CD4-positive, CD25-positive, alpha-beta regulatory T cell (primary cell): ENCODE measurements around the gene BTBD16. TPM values are rescaled to one million over a fixed set of nuclear protein-coding genes. Genes with fewer than 3 reads are reported as not detected.

Source experiments
- ATAC-seq, 2 donors: fragments of 150-1000 bp; cut with Tn5 transposase; one replicate each; pipeline ENCODE4 v1.10.0; 2021; ENCODE audit warnings: low read depth in 2 of 2, moderate number of reproducible peaks in 2 of 2, moderate library complexity in 1 of 2
- DNase-seq, 3 donors: peaks; one replicate each; pipeline versions ENCODE4 v3.0.0 to v3.0.0-alpha.2; 2012 to 2022; ENCODE audit warnings: mixed read lengths in 1 of 3
- H3K27ac ChIP-seq: one replicate; pipeline ENCODE4 v1.7.0; 2013; ENCODE audit warnings: mild to moderate bottlenecking, low read length; ENCODE audit not compliant: insufficient read depth, poor library complexity, severe bottlenecking
- H3K27me3 ChIP-seq: one replicate; pipeline ENCODE4 v1.7.0; 2013; ENCODE audit warnings: low read length; ENCODE audit not compliant: control insufficient read depth, insufficient read depth
- H3K36me3 ChIP-seq: one replicate; pipeline ENCODE4 v1.7.0; 2013; ENCODE audit warnings: mild to moderate bottlenecking, low read length, moderate library complexity; ENCODE audit not compliant: control insufficient read depth, insufficient read depth
- H3K4me1 ChIP-seq: 2 replicates; pipeline ENCODE4 v1.7.0; 2013; ENCODE audit warnings: mild to moderate bottlenecking, low read length; ENCODE audit not compliant: insufficient read depth, control insufficient read depth, poor library complexity, severe bottlenecking
- H3K4me3 ChIP-seq: one replicate; pipeline ENCODE4 v1.7.0; 2013; ENCODE audit warnings: low read depth, mild to moderate bottlenecking, low read length, moderate library complexity
- H3K9me3 ChIP-seq, 2 experiments: 1 replicate in 1 of 2; 2 replicates in 1 of 2; pipeline ENCODE4 v1.7.0; 2013; ENCODE audit warnings: low read length in 2 of 2, mild to moderate bottlenecking in 1 of 2, moderate library complexity in 1 of 2; ENCODE audit not compliant: control insufficient read depth in 2 of 2
- H3K27ac Mint-ChIP-seq, 3 donors: one replicate each; pipeline ENCODE4 v1.8.0; 2020 to 2022; ENCODE audit warnings: mild to moderate bottlenecking in 3 of 3, mixed read lengths in 3 of 3, moderate library complexity in 2 of 3
- H3K27me3 Mint-ChIP-seq: one replicate; pipeline ENCODE4 v1.8.0; 2022; ENCODE audit warnings: mild to moderate bottlenecking, mixed read lengths
- H3K36me3 Mint-ChIP-seq: one replicate; pipeline ENCODE4 v1.8.0; 2020; ENCODE audit warnings: mixed read lengths
- H3K4me1 Mint-ChIP-seq, 4 donors: one replicate each; pipeline ENCODE4 v1.8.0; 2020 to 2022; ENCODE audit warnings: mixed read lengths in 4 of 4, mild to moderate bottlenecking in 1 of 4
- H3K4me3 Mint-ChIP-seq, 4 donors: one replicate each; pipeline ENCODE4 v1.8.0; 2020 to 2022; ENCODE audit warnings: mild to moderate bottlenecking in 4 of 4, mixed read lengths in 4 of 4, moderate library complexity in 3 of 4
- H3K9me3 Mint-ChIP-seq, 7 donors: one replicate each; pipeline ENCODE4 v1.8.0; 2020 to 2022; ENCODE audit warnings: mixed read lengths in 7 of 7, mild to moderate bottlenecking in 3 of 7, moderate library complexity in 2 of 7
- polyA plus RNA-seq, 4 donors: library from polyadenylated mRNA; unstranded; fragments of 300-500 nt; fragmentation: Illumina TruSeq; gene quantifications; one replicate each; pipeline ENCODE4 v1.2.3, GENCODE V29; 2021
- total RNA-seq: library from RNA; stranded (reverse); gene quantifications from one replicate; pipeline ENCODE4 v1.2.3, GENCODE V29; 2022

BTBD16 gene
- total and polyA plus RNA-seq, 5 donors from 2014 or later, result 0.12 to 0.15 TPM; not detected in 3

GRCh38 chr10:122363722-122364463, 92.8 kb downstream of the BTBD16 start:
- H3K4me1 Mint-ChIP-seq, result peaks cover 0 to 5% (median 0%) of the 10 kb centered on the region in 4 donors
- peaks cover 0 to 3% (median 0%) of the 10 kb centered on the region in 7 donors for H3K9me3 Mint-ChIP-seq
- H3K4me3 Mint-ChIP-seq, result no peak overlapping the region
- peak overlapping the region in 1 of 3 donors; percentile 77 for H3K27ac Mint-ChIP-seq
- Histone ChIP-seq H3K27me3 (peaks cover 9% of the 10 kb centered on the region), H3K36me3 (no peaks in the 10 kb centered on the region), H3K27ac (no peak overlapping the region), H3K4me1 (no peaks in the 10 kb centered on the region), H3K9me3 (no peaks in the 10 kb centered on the region), H3K4me3 (no peak overlapping the region)
- ATAC-seq (no peak), DNase-seq (no peak)
- H3K36me3 Mint-ChIP-seq, result peaks cover under 1% of the 10 kb centered on the region
- peaks cover 16% of the 10 kb centered on the region for H3K27me3 Mint-ChIP-seq

- H3K9me3 Mint-ChIP-seq, result peaks cover 0 to 3% (median 0%) of the 10 kb centered on the region in 7 donors
- Histone ChIP-seq H3K4me3 (no peak overlapping the region), H3K36me3 (no peaks in the 10 kb centered on the region), H3K9me3 (no peaks in the 10 kb centered on the region), H3K27ac (no peak overlapping the region), H3K4me1 (peaks cover under 1% of the 10 kb centered on the region), H3K27me3 (peaks cover 26% of the 10 kb centered on the region)
- DNase-seq (no peak), ATAC-seq (no peak)
- no peaks in the 10 kb centered on the region for H3K36me3 Mint-ChIP-seq
- peak overlapping the region in 1 of 4 donors; percentile 23 for H3K4me3 Mint-ChIP-seq
- H3K27ac Mint-ChIP-seq, result no peak overlapping the region
- peaks cover 51% of the 10 kb centered on the region for H3K27me3 Mint-ChIP-seq
- peaks cover 0 to 15% (median 3%) of the 10 kb centered on the region in 4 donors for H3K4me1 Mint-ChIP-seq
Measured at GRCh38 chr10:122368502-122369254, 97.6 kb downstream of the BTBD16 start.

- no peak for DNase-seq
Measured at GRCh38 chr10:122373108-122373507, 102.0 kb downstream of the BTBD16 start.

GRCh38 chr10:122373721-122374120, 102.6 kb downstream of the BTBD16 start:
- Mint-ChIP-seq H3K27ac (peak overlapping the region in 2 of 3 donors; percentile 90 to 94), H3K9me3 (no peaks in the 10 kb centered on the region), H3K4me3 (peak overlapping the region; percentile 91 to 96 (median 92)), H3K4me1 (peaks cover 5 to 35% (median 28%) of the 10 kb centered on the region in 4 donors), H3K27me3 (peaks cover 41% of the 10 kb centered on the region), H3K36me3 (no peaks in the 10 kb centered on the region)
- Histone ChIP-seq H3K4me1 (peaks cover 27% of the 10 kb centered on the region), H3K9me3 (no peaks in the 10 kb centered on the region), H3K4me3 (peak overlapping the region; percentile 90), H3K27ac (peak overlapping the region; percentile 91), H3K27me3 (peaks cover 19% of the 10 kb centered on the region), H3K36me3 (no peaks in the 10 kb centered on the region)
- no peak for DNase-seq
- ATAC-seq, result no peak

More at GRCh38 chr10:122373108-122373507, 102.0 kb downstream of the BTBD16 start:
- H3K36me3 Mint-ChIP-seq, result no peaks in the 10 kb centered on the region
- H3K4me3 Mint-ChIP-seq, result peak overlapping the region; percentile 91 to 96 (median 92)
- Histone ChIP-seq H3K27ac (no peak overlapping the region), H3K4me1 (peaks cover 26% of the 10 kb centered on the region), H3K27me3 (peaks cover 19% of the 10 kb centered on the region), H3K9me3 (no peaks in the 10 kb centered on the region), H3K36me3 (no peaks in the 10 kb centered on the region), H3K4me3 (peak overlapping the region; percentile 90)
- H3K4me1 Mint-ChIP-seq, result peaks cover 5 to 29% (median 24%) of the 10 kb centered on the region in 4 donors
- no peaks in the 10 kb centered on the region for H3K9me3 Mint-ChIP-seq
- peak overlapping the region in 1 of 3 donors; percentile 90 for H3K27ac Mint-ChIP-seq
- peaks cover 47% of the 10 kb centered on the region for H3K27me3 Mint-ChIP-seq
- no peak for ATAC-seq

- H3K9me3 Mint-ChIP-seq, result no peaks in the 10 kb centered on the region
- H3K36me3 Mint-ChIP-seq, result peaks cover 5% of the 10 kb centered on the region
- peak within 1 kb of the TSS; percentile 94 to 98 (median 94) for H3K27ac Mint-ChIP-seq
- H3K4me1 Mint-ChIP-seq, result peaks cover 11 to 41% (median 33%) of the 10 kb centered on the region in 4 donors
- peaks cover 40% of the 10 kb centered on the region for H3K27me3 Mint-ChIP-seq
- H3K27ac ChIP-seq, result peak within 1 kb of the TSS; percentile 91
- peaks cover 33% of the 10 kb centered on the region for H3K4me1 ChIP-seq
- H3K9me3 ChIP-seq, result no peaks in the 10 kb centered on the region
- DNase-seq (peak; percentile 90 to 96 (median 92)), ATAC-seq (peak; percentile 94 to 96)
- peaks cover 16% of the 10 kb centered on the region for H3K27me3 ChIP-seq
- peak within 1 kb of the TSS; percentile 94 for H3K4me3 ChIP-seq
- H3K4me3 Mint-ChIP-seq, result peak within 1 kb of the TSS; percentile 94 to 99 (median 96)
- peaks cover 3% of the 10 kb centered on the region for H3K36me3 ChIP-seq
Measured at GRCh38 chr10:122374237-122374858, 103.3 kb downstream of the BTBD16 start, which contains the start of gene PLEKHA1. TSS of gene PLEKHA1 (plus strand) at chr10:122374708. CDS start at chr10:122393201, 18,493 bp downstream.

GRCh38 chr10:122374859-122375678, 104.0 kb downstream of the BTBD16 start:
- Mint-ChIP-seq H3K27ac (peak overlapping the region; percentile 91 to 98 (median 94)), H3K36me3 (peaks cover 11% of the 10 kb centered on the region), H3K4me1 (peaks cover 15 to 49% (median 39%) of the 10 kb centered on the region in 4 donors), H3K9me3 (peaks cover 0 to under 1% (median 0%) of the 10 kb centered on the region in 7 donors), H3K4me3 (peak overlapping the region; percentile 93 to 99 (median 96)), H3K27me3 (peaks cover 38% of the 10 kb centered on the region)
- peak; percentile 60 to 76 (median 64) for DNase-seq
- no peaks in the 10 kb centered on the region for H3K9me3 ChIP-seq
- peaks cover 6% of the 10 kb centered on the region for H3K36me3 ChIP-seq
- ATAC-seq, result peak; percentile 11 to 22
- H3K27ac ChIP-seq, result peak overlapping the region; percentile 91
- peak overlapping the region; percentile 94 for H3K4me3 ChIP-seq
- peaks cover 38% of the 10 kb centered on the region for H3K4me1 ChIP-seq
- H3K27me3 ChIP-seq, result peaks cover 16% of the 10 kb centered on the region
